GM19468 (cell line): ENCODE measurements around the gene PDE4D.
"Not testable (repeated sequence)": the region's sequence is repeated elsewhere in the genome, so short reads cannot be mapped to it uniquely, and the experiment has no call there.

Experiments used
- ATAC-seq: cut with Tn5 transposase; IDR thresholded peaks from one replicate; pipeline ENCODE4 v1.9.1; 2021; ENCODE audit warnings: mild to moderate bottlenecking, moderate library complexity, moderate number of reproducible peaks; ENCODE audit not compliant: unreplicated experiment; ENCODE audit errors: extremely low read depth

PDE4D gene

GRCh38 chr5:59418808-59419207 is 474.7 kb downstream of the PDE4D start:
- ATAC-seq, result no peak

- no peak for ATAC-seq
Observed at GRCh38 chr5:59416451-59416850, 477.1 kb downstream of the PDE4D start.

GRCh38 chr5:59416026-59416425 is 477.5 kb downstream of the PDE4D start:
- no peak for ATAC-seq

GRCh38 chr5:59412428-59412827 is 481.1 kb downstream of the PDE4D start:
- no peak for ATAC-seq

GRCh38 chr5:59408997-59409396 is 484.5 kb downstream of the PDE4D start:
- ATAC-seq, result not testable (repeated sequence)

GRCh38 chr5:59407967-59408366 is 485.6 kb downstream of the PDE4D start:
- no peak for ATAC-seq

GRCh38 chr5:59401637-59402036 is 491.9 kb downstream of the PDE4D start:
- ATAC-seq, result no peak

GRCh38 chr5:59394956-59395355 is 498.6 kb downstream of the PDE4D start:
- ATAC-seq, result not testable (repeated sequence)

- ATAC-seq, result no peak
Observed at GRCh38 chr5:59393585-59394420, 499.7 kb downstream of the PDE4D start.

- no peak for ATAC-seq
Observed at GRCh38 chr5:59391576-59391975, 501.9 kb downstream of the PDE4D start.

GRCh38 chr5:59390989-59391388 is 502.5 kb downstream of the PDE4D start:
- no peak for ATAC-seq

- ATAC-seq, result no peak
Observed at GRCh38 chr5:59390074-59390659, 503.4 kb downstream of the PDE4D start.

- ATAC-seq, result no peak
Observed at GRCh38 chr5:59387127-59387526, 506.4 kb downstream of the PDE4D start.

- no peak for ATAC-seq
Observed at GRCh38 chr5:59385700-59386099, 507.8 kb downstream of the PDE4D start.

- ATAC-seq, result peak; percentile 99
Observed at GRCh38 chr5:59380350-59380951, 513.1 kb downstream of the PDE4D start.

- not testable (repeated sequence) for ATAC-seq
Observed at GRCh38 chr5:59374036-59374435, 519.5 kb downstream of the PDE4D start.

- no peak for ATAC-seq
Observed at GRCh38 chr5:59371525-59372127, 521.9 kb downstream of the PDE4D start.

- no peak for ATAC-seq
Observed at GRCh38 chr5:59368951-59369350, 524.6 kb downstream of the PDE4D start.

- no peak for ATAC-seq
Observed at GRCh38 chr5:59367791-59368394, 525.6 kb downstream of the PDE4D start.

- ATAC-seq, result no peak
Observed at GRCh38 chr5:59366784-59367183, 526.7 kb downstream of the PDE4D start.

- ATAC-seq, result no peak
Observed at GRCh38 chr5:59362438-59362837, 531.1 kb downstream of the PDE4D start.
